ENCODE measurements around the gene GALNT4. TPM values are rescaled to one million over a fixed set of nuclear protein-coding genes. Genes with fewer than 3 reads are reported as not detected.

The GALNT4 gene
- total RNA-seq, 1 donor from 2014 or later = 6.9 TPM

DNA sequence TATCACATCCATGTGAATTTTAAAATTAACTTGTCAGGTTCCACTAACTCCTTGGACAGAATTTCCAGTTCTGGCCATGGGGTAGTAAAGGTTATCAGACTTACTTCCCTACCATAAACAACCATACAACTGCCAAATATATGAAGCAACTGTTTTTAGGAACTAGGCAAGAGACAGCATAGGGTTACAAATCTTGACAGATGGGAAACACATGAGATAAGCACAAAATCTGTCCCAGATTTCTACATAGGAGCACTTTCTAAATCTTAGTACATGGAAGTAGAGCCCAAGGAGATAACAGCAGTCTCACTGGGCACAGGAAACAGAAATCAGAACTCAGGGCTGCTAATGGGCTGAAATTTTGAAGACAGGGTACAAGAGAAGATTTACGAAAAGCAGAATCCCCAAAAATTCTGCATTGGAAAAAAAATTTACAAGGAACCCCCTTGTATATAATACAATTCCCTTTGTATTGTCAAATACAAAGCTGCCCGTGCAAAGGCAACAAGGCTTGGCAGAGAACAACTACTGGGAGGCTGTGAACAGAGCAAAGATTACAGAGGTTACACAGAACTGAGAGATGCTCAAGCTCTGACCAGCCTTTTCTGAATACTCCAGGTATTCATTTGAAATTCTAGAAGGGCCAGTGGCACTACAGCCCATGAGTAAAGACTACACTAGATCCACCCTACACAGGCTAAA is 43.2 kb downstream of the GALNT4 start:
- no peak overlapping the region for H2AFZ ChIP-seq (ENCODE audit: low read depth, low read length)
- no peaks in the 10 kb centered on the region for H3K4me1 ChIP-seq (ENCODE audit: insufficient read depth, low read length)
- H3K27me3 Mint-ChIP-seq (ENCODE audit: low read depth, unreplicated experiment) = no peaks in the 10 kb centered on the region
- no peaks in the 10 kb centered on the region for H3K36me3 ChIP-seq (ENCODE audit: insufficient read depth, low read length)
- H3K4me2 ChIP-seq (ENCODE audit: low read length) = no peak overlapping the region
- no peaks in the 10 kb centered on the region for H4K20me1 ChIP-seq (ENCODE audit: insufficient read depth, low read length)
- DNase-seq (ENCODE audit: low read depth) = no peak
- no peaks in the 10 kb centered on the region for H3K9me3 Mint-ChIP-seq (ENCODE audit: unreplicated experiment)
- no peak for TF ChIP-seq EZH2 (IDR thresholded peaks at IDR 0.05; ENCODE audit: insufficient read depth, low read length)
- TF ChIP-seq, protein P1, sequence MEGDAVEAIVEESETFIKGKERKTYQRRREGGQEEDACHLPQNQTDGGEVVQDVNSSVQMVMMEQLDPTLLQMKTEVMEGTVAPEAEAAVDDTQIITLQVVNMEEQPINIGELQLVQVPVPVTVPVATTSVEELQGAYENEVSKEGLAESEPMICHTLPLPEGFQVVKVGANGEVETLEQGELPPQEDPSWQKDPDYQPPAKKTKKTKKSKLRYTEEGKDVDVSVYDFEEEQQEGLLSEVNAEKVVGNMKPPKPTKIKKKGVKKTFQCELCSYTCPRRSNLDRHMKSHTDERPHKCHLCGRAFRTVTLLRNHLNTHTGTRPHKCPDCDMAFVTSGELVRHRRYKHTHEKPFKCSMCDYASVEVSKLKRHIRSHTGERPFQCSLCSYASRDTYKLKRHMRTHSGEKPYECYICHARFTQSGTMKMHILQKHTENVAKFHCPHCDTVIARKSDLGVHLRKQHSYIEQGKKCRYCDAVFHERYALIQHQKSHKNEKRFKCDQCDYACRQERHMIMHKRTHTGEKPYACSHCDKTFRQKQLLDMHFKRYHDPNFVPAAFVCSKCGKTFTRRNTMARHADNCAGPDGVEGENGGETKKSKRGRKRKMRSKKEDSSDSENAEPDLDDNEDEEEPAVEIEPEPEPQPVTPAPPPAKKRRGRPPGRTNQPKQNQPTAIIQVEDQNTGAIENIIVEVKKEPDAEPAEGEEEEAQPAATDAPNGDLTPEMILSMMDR (IDR thresholded peaks at IDR 0.05; ENCODE audit: insufficient read depth, low read depth, low read length) = no peak
- H3K27ac Mint-ChIP-seq (ENCODE audit: unreplicated experiment) = no peak overlapping the region
- no peaks in the 10 kb centered on the region for H3K79me2 ChIP-seq (ENCODE audit: insufficient read depth, low read length)
- no peak for FAIRE-seq
- H3K9ac ChIP-seq (ENCODE audit: low read length) = no peak overlapping the region
- H3K4me3 ChIP-seq (ENCODE audit: insufficient read depth, low read depth, low read length) = no peak overlapping the region
- no peaks in the 10 kb centered on the region for H3K9me3 ChIP-seq (ENCODE audit: insufficient read depth, low read depth, low read length)
- no peak overlapping the region for H3K4me3 Mint-ChIP-seq (ENCODE audit: unreplicated experiment)
- peaks cover 7% of the 10 kb centered on the region for H3K36me3 Mint-ChIP-seq (ENCODE audit: low read depth, unreplicated experiment)
- no peaks in the 10 kb centered on the region for H3K27me3 ChIP-seq (ENCODE audit: insufficient read depth, low read length)
- peaks cover 2% of the 10 kb centered on the region for H3K4me1 Mint-ChIP-seq (ENCODE audit: low read depth, unreplicated experiment)
- H3K27ac ChIP-seq (ENCODE audit: low read depth, low read length) = no peak overlapping the region

DNA sequence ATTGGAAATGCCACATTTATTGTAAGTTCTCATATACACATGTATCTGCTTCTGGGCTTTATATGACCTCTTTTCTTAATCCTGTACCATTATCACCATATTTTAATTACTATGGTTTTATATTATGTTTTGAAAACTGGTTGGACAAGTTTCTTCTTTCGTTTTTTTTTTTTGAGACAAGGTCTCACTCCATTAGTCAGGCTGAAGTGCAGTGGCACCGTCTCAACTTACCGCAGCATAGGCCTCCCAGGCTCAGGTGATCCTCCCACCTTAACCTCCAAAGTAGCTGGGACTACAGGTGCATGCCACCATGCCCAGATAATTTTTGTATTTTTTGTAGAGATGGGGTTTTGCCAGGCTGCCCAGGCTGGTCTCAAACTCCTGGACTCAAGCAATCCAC is 44.6 kb downstream of the GALNT4 start:
- no peak overlapping the region for H3K4me3 ChIP-seq (ENCODE audit: insufficient read depth, low read depth, low read length)
- no peak overlapping the region for H3K4me2 ChIP-seq (ENCODE audit: low read length)
- Mint-ChIP-seq H3K27ac (ENCODE audit: unreplicated experiment) (no peak overlapping the region), H3K4me3 (ENCODE audit: unreplicated experiment) (no peak overlapping the region), H3K36me3 (ENCODE audit: low read depth, unreplicated experiment) (peaks cover 2% of the 10 kb centered on the region), H3K27me3 (ENCODE audit: low read depth, unreplicated experiment) (no peaks in the 10 kb centered on the region), H3K9me3 (ENCODE audit: unreplicated experiment) (no peaks in the 10 kb centered on the region), H3K4me1 (ENCODE audit: low read depth, unreplicated experiment) (peaks cover 3% of the 10 kb centered on the region)
- DNase-seq (ENCODE audit: low read depth) (no peak), FAIRE-seq (no peak)
- no peaks in the 10 kb centered on the region for H3K4me1 ChIP-seq (ENCODE audit: insufficient read depth, low read length)
- H3K9me3 ChIP-seq (ENCODE audit: insufficient read depth, low read depth, low read length) = no peaks in the 10 kb centered on the region
- no peaks in the 10 kb centered on the region for H4K20me1 ChIP-seq (ENCODE audit: insufficient read depth, low read length)
- no peak overlapping the region for H3K9ac ChIP-seq (ENCODE audit: low read length)
- H3K27ac ChIP-seq (ENCODE audit: low read depth, low read length) = no peak overlapping the region
- H3K27me3 ChIP-seq (ENCODE audit: insufficient read depth, low read length) = no peaks in the 10 kb centered on the region
- no peak overlapping the region for H2AFZ ChIP-seq (ENCODE audit: low read depth, low read length)
- H3K79me2 ChIP-seq (ENCODE audit: insufficient read depth, low read length) = no peaks in the 10 kb centered on the region
- no peaks in the 10 kb centered on the region for H3K36me3 ChIP-seq (ENCODE audit: insufficient read depth, low read length)
- no peak for TF ChIP-seq EZH2 (IDR thresholded peaks at IDR 0.05; ENCODE audit: insufficient read depth, low read length)
- TF ChIP-seq, protein P1 (IDR thresholded peaks at IDR 0.05; ENCODE audit: insufficient read depth, low read depth, low read length) = no peak

DNA sequence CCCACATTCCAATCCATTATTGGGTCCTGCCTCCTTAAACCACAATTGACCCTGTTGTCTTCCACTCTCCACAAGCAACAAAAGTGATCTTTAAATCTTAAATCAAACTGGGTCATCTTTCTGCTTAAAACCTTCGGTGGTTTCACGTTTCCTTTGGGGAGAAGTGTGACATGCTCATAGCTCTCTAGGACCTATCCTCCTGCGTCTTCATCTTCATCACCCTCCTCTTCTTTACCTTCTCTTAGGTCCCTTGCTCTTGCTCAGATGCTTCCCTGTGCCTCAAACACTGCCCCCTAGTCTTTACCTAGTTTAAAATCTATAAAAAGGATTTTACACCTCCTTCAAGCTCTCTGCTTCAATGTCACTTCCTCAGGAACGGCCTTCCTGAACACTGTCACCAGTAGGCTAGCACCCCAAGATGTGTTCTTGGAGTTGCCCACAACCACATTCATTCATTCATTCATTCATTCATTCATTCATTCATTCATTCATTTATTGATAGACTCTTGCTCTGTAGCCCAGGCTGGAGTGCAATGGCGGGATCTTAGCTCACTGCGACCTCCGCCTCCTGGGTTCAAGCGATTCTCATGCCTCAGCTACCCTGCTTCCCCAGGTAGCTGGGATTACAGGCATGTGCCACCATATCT is 46.8 kb downstream of the GALNT4 start:
- H3K36me3 ChIP-seq (ENCODE audit: insufficient read depth, low read length) = no peaks in the 10 kb centered on the region
- no peaks in the 10 kb centered on the region for H3K36me3 Mint-ChIP-seq (ENCODE audit: low read depth, unreplicated experiment)
- H3K79me2 ChIP-seq (ENCODE audit: insufficient read depth, low read length) = no peaks in the 10 kb centered on the region
- FAIRE-seq = no peak
- H3K4me3 Mint-ChIP-seq (ENCODE audit: unreplicated experiment) = no peak overlapping the region
- no peak for TF ChIP-seq EZH2 (IDR thresholded peaks at IDR 0.05; ENCODE audit: insufficient read depth, low read length)
- TF ChIP-seq, protein P1 (IDR thresholded peaks at IDR 0.05; ENCODE audit: insufficient read depth, low read depth, low read length) = no peak
- H3K27ac ChIP-seq (ENCODE audit: low read depth, low read length) = no peak overlapping the region
- DNase-seq (ENCODE audit: low read depth) = no peak
- H3K27me3 Mint-ChIP-seq (ENCODE audit: low read depth, unreplicated experiment) = no peaks in the 10 kb centered on the region
- no peak overlapping the region for H3K9ac ChIP-seq (ENCODE audit: low read length)
- H4K20me1 ChIP-seq (ENCODE audit: insufficient read depth, low read length) = no peaks in the 10 kb centered on the region
- no peak overlapping the region for H3K4me2 ChIP-seq (ENCODE audit: low read length)
- H3K27me3 ChIP-seq (ENCODE audit: insufficient read depth, low read length) = no peaks in the 10 kb centered on the region
- no peak overlapping the region for H3K4me3 ChIP-seq (ENCODE audit: insufficient read depth, low read depth, low read length)
- H2AFZ ChIP-seq (ENCODE audit: low read depth, low read length) = no peak overlapping the region
- peaks cover 7% of the 10 kb centered on the region for H3K4me1 Mint-ChIP-seq (ENCODE audit: low read depth, unreplicated experiment)
- H3K27ac Mint-ChIP-seq (ENCODE audit: unreplicated experiment) = no peak overlapping the region
- H3K9me3 ChIP-seq (ENCODE audit: insufficient read depth, low read depth, low read length) = no peaks in the 10 kb centered on the region
- H3K9me3 Mint-ChIP-seq (ENCODE audit: unreplicated experiment) = no peaks in the 10 kb centered on the region
- peaks cover under 1% of the 10 kb centered on the region for H3K4me1 ChIP-seq (ENCODE audit: insufficient read depth, low read length)

All from astrocyte (in vitro differentiated cells and primary cell).